RKO (cell line): Measurements from ENCODE around the gene GSK3A.

ENCODE experiments used
- DNase-seq: peaks from one replicate; pipeline ENCODE4 v3.0.0-alpha.2; 2016; ENCODE audit warnings: low spot score

GSK3A gene

DNA sequence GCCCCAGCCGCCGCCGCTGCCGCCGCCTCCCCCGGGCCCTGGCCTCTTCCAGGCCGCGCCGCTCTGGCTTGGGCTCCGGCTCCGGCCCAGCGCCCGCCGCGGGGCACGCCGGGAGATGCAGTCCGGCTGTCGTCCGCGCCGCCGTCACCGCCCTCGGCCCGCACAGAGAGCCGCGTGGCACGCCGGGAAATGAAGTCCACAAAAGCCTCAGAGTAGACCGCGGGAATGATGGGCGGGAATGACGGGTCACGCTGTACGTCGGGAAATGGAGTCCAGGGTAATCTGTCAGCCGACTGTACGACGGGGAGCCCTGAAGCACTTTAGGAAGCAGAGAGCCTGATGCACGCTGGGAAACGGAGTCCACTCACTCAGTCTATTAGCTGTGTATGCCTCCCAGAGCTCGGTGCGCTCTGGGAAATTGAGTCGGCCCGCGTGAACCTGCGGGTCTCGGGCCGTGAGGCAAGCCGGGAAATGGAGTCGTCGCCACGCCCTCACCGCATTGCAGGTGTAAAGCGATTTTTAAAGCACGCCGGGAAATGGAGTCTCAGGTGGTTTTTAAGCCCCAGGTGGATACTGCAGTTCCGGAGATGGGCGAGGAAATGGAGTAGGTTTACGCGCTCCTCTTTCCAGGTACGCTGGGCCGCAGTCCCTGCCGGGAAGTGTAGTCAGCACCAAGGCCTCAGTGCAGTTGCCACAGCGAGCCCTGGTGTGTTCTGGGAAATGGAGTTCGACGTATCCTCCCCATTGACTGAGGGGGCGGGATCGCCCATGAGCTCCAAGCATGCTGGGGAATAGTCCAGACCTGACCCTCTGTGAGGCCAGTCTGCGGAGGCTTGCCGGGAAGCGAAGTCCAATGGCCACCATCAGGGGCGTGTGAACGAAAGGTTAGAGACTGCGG is at the start of gene GSK3A:
GSK3A (minus strand) TSS at position 91 of the 898 bp plus-strand sequence. CDS start 137 bp downstream, outside the sequence.
- peak; percentile 99 for DNase-seq

DNA sequence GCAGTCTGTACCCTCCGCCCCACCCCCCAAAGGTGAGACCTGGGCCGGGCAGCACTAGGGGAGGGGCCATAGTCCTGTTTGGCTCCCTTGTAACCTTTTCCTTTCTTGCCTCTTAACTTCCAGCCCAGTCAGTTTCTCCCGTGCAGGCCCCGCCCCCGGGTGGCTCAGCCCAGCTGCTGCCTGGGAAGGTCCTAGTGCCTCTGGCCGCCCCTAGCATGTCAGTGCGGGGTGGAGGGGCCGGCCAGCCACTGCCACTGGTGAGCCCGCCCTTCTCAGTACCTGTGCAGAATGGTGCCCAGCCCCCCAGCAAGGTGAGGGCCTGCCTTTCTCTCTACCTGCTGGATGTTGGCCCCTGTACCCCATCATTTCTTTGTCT is 49.0 kb upstream of the GSK3A start:
- DNase-seq, result no peak

DNA sequence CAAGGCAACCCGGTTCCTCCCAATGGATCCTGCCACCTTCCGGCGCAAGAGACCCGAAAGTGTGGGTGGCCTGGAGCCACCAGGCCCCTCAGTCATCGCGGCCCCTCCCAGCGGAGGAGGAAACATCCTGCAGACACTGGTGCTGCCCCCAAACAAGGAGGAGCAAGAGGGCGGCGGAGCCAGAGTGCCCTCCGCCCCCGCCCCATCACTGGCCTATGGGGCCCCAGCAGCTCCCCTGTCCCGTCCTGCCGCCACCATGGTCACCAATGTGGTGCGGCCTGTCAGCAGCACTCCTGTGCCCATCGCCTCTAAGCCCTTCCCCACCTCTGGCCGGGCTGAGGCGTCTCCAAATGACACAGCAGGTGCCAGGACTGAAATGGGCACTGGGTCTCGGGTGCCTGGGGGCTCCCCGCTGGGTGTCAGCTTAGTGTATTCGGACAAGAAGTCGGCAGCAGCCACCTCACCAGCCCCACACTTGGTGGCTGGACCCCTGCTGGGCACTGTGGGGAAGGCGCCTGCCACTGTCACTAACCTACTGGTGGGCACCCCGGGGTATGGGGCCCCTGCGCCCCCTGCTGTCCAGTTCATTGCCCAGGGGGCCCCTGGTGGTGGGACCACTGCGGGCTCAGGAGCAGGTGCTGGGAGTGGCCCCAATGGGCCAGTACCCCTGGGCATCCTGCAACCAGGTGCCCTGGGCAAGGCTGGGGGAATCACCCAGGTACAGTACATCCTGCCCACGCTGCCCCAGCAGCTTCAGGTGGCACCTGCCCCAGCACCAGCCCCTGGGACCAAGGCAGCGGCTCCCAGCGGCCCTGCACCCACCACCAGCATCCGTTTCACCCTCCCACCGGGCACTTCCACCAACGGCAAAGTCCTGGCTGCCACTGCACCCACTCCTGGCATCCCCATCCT is 48.4 kb upstream of the GSK3A start:
- DNase-seq, result peak; percentile 49

DNA sequence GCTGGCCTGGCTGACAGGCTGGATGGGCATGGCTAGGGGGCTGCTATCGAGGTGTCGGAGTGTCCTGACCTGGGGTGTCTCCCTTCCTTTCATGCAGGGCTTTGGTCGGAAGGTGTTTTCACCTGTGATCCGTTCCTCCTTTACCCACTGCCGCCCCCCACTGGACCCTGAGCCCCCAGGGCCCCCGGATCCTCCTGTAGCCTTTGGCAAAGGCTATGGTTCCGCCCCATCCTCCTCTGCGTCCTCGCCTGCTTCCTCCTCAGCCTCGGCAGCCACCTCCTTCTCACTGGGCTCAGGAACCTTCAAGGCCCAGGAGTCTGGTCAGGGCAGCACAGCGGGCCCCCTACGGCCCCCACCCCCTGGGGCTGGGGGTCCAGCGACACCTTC is 47.7 kb upstream of the GSK3A start:
- DNase-seq, result no peak

DNA sequence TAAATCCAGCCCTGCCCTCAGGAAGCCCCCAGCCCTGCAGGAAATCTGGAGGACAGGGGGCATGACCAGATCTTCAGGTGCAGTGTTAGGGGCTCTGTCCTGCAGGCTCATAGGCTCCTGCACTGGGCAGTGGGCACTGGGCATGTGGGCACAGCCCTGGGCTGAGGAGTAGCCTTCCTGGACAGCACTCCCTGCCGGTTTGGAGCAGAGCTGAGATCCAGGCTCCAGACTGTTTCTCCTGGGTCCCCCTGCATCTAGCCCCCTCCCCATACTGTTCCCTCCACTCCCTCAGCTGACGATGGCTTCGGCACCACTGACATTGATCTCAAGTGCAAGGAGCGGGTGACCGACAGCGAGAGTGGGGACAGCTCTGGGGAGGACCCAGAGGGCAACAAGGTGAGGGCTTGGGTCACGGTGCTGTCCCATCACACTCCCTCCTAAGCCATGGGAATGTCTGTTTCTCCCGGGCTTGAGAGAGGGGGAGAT is 47.2 kb upstream of the GSK3A start:
- no peak for DNase-seq

DNA sequence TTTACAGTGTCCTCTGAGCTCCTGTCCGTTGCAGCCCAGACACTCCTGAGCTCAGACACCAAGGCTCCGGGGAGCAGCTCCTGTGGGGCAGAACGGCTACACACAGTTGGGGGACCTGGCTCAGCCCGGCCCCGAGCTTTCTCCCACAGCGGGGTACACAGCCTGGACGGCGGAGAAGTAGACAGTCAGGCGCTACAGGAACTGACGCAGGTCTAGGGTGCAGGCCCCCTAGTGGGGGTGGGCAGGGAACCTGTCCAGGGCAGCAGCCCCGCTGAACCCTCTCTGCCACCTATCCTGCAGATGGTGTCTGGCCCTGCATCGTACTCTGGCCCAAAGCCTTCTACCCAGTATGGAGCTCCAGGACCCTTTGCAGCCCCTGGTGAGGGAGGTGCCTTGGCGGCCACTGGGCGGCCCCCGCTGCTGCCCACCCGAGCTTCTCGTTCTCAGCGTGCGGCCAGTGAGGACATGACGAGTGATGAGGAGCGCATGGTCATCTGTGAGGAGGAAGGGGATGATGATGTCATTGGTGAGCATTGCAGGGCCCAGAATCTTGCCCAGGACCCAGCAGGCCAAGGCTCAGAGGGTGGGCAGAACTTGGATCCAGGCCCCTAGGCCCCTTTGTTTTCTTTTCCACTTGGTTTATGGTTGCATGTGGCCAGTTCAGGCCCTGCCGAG is 46.6 kb upstream of the GSK3A start:
- no peak for DNase-seq

DNA sequence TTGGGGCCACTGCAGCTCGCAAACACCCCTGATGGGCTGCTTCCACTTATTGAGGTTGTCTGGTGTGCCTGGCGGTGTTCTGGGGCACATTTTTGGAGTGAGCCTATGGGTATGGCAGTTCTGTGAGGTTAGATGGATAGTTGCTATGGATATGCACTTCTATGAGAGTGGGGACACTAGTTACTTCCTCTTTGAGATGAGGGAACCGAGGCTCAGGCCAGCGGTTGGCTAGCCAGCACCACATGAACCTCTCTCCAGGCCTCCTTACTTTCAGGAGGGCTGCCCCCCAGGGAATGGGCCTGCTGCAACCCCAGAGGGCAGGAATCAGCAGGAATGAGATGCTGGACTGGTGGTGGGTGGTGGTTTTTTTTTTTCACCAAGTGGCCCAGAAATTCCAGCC is 46.0 kb upstream of the GSK3A start:
- no peak for DNase-seq

DNA sequence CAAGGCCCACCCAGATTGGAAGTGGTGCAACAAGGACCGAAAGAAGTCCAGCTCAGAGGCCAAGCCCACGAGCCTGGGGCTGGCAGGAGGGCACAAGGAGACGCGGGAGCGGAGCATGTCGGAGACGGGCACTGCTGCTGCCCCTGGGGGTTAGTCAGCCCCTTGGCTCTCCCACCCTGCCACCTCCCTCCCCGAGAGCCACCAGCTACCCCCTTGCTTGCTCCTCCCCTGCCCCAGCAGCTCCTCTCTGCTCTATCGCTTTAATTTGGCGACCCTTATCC is 45.4 kb upstream of the GSK3A start:
- DNase-seq, result no peak

DNA sequence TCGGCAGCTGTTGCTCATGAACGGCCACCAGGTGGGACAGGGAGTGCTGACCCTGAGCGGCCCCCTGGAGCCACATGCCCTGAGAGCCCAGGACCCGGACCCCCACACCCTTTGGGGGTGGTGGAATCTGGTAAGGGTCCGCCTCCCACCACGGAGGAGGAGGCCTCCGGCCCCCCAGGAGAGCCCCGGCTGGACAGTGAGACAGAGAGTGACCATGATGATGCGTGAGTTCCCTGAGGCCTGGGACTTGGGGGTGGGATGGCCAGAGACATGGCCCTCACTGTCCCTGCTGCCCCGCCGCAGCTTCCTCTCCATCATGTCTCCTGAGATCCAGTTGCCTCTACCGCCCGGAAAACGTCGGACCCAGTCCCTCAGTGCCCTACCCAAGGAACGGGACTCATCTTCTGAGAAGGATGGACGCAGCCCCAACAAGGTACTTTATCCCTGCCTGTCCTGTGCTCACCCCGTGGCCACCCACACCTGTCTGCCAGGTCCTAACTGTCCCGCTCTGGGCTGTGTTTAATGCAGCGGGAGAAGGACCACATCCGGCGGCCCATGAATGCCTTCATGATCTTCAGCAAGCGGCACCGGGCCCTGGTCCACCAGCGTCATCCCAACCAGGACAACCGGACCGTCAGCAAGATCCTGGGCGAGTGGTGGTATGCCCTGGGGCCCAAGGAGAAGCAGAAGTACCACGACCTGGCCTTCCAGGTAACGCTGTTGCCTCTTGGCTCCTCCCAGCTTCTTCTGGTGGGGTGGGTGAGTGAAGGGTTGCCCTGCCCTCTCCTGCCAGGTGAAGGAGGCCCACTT is 44.8 kb upstream of the GSK3A start:
- DNase-seq, result no peak

DNA sequence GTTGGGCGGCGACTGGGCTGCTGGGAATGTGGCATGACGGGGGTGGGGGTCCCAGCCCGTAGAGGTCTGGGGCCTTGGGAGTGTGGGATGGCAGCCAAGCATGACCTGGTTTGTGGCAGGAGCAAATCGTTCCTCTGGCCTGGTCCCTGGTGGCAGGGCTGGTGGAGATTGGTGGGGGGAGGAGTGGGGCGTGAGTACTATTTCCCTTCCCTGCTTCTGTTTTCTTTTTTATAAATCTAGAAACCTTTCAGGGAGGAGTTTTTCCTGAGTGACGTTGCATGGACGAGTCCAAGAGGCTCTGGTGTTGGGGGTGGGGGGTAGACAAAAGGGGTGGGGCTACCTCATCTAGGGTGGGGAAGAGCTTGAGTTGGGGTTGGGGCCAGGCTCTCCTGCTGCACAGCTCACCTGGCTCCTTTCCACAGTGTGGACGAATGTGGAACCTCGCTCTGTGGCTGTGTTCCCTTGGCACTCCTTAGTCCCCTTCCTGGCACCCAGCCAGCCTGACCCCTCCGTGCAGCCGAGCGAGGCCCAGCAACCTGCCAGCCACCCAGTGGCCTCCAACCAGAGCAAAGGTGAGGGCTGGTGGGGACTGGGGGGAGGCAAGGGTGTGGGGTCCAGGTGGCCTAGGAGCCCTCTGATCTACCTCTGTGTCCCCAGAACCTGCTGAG is 44.1 kb upstream of the GSK3A start:
- DNase-seq, result no peak

DNA sequence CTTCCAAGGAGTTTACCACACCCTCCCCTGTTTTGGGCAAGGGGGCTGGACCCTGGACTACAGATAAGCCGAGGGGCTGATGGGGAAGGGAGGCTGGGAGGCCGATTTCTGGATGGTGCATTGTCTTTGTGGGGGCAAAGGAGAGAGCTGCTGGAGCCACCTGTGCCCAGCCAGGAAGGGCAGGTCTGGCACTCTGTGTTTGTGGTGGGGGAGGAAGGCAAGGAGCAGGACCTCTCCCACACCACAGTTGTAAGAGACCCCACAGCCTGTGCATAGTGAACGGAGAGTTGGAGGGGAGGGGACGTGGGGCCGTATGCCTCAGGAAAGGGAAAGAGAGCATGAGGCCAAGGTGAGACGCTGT is 43.6 kb upstream of the GSK3A start:
- DNase-seq, result no peak

DNA sequence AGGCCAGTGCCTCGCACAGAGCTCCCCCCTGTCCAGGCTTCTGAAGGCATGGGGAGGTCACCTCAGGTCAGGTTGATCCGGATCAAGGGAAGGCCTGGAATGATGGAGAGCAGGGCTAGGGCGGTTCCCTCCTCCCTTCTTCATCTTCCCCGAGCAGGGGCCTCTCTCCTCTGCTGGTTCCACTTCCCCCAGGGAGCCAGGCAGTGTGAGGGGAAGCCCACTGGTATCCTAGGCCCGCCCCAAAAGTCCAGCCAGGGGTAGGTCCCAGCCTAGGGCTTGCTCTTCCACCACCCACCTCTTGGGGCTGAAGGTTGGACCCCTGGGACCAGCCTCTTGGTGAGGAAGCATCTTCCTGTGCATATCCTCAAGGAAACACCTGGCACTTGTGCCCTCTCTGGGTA is 43.1 kb upstream of the GSK3A start:
- DNase-seq, result no peak

DNA sequence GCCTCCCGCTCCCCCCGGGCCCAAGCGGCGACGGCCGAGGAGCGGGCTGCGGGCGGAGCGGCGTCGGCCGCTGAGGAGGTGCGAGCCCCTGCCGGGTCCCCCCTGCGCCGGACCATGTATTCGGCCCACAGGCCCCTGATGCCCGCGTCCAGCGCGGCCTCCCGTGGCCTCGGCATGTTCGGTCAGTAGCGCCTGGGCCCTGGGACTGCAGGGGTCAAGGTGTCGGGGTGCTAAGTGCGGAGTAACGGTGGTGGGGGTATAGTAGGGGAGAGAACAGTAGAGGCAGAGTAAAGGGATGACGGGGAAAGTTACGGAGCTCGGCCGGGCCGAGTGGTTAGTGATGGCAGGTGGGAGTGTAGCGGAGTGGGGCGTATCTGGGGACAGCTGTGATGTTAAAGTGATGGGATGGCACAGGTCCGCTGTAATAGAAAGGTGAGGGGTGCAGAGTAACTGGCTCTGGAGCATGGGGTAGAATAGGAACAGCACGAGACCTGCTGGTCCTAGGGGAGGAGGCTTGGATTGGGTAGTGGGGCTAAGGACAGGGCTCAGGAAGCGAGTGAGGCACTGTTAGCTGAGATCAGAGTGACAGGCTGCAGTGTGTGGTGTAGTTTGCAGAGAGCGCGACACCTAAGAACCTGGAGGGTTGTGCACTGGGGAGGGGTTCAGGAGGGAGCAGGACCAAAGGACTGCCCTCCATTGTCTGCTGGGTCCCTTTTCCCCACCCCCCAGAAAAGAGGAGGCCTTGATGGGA is 42.4 kb upstream of the GSK3A start:
- peak; percentile 40 for DNase-seq

DNA sequence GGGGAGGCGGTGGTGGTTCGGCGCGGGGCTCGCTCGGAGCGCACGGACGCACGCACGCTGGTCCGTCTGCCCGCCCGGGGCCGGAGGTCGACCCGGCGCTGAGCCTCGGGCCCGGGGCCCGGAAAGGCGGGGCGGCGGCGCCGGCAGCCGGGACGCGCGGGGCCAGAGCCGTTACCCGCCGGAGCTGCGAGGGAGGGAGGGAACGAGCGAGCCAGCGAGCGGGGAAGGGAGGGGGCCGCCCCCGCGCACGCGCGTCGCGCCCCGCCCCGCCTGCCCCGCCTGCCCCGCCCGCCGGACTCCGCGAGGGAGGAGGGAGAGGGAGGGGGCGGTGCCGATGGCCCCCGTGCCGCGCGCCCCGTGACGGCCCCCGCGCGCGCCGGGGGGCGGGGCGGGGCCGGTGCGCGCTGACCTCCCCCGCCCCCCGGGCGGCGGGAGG is 41.7 kb upstream of the GSK3A start:
- DNase-seq, result peak; percentile 86

DNA sequence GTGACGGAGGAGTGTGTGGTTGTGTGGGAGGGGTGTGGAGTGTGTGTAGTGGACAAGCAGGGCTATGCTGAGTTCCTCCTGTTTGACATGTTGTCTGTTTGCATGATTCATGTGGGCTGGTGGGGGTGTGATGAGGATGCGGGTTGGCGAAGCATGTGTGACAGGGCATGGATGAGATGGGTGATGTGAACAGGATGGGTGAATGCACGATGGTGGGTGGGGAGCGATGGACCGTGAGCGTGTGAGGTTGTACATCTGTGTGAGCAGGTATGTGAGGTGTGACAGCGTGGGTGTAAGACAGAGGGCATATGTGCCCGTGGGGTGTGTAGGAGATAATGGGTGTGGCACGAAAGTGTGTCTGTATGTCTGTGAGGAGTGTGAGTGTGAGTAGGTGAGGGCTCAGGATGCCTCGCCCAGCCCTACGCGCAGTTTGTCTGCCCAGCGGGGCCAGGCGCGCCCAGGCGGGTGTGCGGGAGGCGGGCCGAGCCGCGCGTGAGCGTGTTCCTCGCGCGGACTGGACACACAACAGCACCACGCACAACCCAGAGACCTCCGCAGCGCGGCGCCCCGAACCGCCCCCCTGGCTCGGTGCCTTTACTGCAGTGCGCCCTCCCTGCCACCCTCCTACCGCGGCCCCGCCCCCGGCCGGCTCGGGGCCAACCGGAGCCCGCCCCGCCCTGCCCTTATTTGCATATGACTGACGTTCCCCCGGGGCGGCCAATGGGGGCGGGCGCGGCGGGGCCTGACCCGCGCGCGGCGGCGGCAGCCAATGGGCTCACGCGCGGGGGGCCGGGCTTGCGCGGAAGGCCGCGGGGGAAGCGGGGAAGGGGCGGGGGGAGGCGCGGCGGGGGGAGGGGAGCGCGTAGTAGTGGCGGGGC is 41.0 kb upstream of the GSK3A start:
- peak; percentile 92 for DNase-seq

DNA sequence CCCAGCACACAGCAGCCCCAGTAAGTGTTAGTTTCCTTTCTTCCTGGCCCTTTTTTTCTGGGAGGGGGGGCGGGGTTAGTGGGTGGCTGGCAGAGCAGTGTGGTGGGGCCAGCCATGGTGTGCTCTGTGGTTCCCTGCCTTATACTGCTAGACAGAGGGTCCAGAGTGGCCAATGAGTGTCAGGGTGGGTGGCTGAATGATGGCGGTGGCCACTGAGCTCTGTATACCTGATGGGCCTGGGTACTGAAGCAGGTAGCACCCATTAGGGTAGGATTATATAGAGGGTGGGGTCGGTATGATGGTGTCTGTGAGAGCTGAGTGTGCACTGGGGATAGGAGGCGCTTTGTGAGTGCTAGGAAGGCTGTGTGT is 40.4 kb upstream of the GSK3A start:
- DNase-seq, result no peak

DNA sequence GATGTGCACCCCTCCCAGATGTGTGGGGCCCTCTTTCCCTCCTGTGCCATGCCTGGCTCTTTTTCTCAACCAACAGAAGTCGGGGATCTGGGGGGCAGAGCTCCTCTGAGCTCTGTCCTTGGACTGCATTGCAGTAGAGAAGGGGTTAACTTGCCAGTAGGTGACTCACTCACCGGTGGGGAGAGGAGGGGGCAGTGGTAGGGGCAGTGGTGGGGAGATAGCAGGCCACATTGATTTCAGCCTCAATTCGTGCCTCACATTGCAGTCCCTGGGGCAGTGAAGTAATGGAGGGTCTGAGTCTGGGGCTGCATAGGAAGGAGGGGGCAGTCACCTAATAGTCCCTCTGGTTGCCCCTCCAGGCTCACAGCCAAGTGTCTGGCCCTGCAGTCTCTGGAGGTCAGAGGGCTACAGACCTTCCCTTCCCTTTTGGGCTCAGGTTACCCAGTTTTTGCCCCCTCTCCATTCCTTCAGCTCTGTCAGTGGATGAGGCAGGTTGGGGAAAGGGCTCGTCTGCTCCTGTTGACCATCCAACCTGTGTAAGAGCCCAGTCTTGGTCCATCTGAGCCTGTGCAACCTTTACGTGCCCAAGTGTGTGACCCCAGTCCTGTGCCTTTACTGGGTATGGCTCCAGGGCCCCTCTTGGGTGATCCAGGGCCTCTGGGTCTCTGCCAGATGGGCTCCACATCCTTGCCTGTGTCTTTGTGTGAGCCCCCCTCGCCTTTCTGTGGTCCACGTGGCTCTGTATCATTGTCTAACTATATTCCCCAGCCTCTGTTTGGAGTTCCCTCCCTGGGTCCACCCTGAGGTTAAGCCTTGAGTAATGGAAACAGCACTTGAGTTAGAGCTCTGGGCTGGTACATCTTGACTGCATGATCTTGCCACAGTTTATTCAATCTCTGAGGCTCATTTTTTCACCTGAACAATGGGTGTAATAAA is 39.7 kb upstream of the GSK3A start:
- peak; percentile 47 for DNase-seq

DNA sequence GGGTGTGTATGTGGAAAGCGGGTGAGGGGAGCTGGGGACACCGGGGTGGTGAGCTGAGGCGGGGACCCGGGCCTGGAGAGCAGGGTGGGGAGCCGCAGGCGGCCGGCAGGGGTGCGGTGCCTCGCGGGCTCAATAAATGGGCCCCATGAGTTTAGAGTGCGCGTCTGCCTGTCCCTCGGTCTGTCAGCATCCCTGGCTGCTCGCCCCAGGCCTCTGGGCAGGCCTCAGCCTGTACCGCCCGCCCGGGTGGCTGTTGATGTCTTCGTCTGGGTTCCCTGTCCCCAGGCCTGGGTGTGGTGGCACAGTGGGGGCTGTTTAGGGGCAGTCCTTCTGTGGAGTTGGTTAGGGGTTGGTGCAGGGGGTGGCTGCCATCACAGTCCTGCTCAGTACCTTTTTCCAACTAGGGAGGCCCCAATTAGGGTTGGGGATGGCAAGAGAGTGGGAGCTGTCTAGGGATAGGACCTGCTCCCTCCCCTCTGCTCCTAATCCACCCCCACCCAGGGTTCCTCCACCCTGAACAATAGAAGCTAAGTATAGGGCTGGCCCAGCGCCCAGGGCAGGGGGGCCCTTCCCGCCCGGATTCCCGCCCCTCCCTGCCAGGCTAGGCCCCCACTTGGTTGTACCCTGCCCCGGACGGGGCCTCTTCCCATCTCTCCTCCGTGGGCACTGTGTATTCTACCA is 38.9 kb upstream of the GSK3A start:
- peak; percentile 35 for DNase-seq
